ENCODE data around the gene SPATA21.

SPATA21 gene

DNA sequence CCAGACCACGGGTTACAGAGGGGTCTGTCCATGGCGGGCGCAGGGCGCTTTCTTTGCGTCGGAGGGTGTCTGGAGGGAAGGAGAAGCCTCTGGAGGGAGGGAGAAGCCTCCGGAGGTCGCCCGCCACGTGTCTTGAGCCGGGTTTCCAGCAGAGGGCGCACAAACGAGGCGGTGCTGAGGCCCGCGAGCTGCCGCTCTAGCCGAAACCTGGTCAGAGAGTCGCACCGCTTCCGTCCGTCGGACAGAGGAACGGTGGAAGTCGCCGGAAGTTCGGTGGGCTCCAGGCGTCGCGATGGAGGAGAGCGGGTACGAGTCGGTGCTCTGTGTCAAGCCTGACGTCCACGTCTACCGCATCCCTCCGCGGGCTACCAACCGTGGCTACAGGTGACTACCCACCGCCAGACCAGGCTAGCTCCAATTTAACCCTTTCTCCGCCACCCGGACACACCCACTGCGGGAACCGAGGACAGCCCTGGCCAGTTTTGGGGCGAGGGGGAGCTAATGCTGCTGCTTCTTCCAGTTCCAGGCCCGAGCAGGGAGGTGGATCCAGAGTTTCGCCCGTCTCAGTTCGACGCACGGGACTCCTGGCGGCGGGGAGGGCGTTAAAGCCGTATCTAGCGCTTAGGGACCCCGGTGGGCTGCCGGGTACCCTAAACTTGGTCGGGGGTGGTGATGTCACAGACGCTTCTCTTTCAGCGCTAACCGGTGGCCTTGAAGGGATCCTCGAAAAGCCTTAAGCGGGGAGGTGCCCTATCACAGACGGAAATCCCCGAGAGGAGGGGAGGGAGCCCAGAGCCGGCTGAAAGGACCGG is 3.5 kb upstream of the SPATA21 start, which contains the start of gene NECAP2:
NECAP2 (plus strand) TSS at position 255 of the 812 bp plus-strand sequence; CDS start at position 293, 38 bp downstream.
- peak within 1 kb of the TSS; percentile 85 for H3K4me3 ChIP-seq (ENCODE audit: low read depth, low read length)
- TF ChIP-seq CTCF (IDR thresholded peaks at IDR 0.05; ENCODE audit: borderline replicate concordance, insufficient read depth, low read depth, low read length), result peak; percentile 96

GRCh38 chr1:16440131-16440469 is 2.9 kb upstream of the SPATA21 start:
- TF ChIP-seq CTCF (IDR thresholded peaks at IDR 0.05; ENCODE audit: borderline replicate concordance, insufficient read depth, low read depth, low read length), result no peak
- H3K4me3 ChIP-seq (ENCODE audit: low read depth, low read length), result peak overlapping the region; percentile 14

DNA sequence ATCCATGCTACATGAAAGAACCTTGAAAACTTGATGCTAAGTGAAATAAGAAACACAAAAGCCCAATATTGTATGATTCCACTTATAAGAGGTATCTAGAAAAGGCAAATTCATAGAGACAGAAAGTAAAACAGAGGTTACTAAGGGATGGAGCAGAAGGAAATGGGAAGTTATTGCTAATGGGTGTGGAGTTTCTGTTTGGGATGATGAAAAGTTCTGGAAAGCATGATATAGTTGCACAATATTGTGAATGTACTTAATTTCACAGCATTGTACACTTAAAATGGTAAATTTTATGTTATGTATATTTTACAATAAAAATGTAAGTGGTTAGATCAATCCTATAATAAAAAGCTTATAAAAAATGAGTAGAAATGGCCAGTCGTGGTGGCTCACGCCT is 1.7 kb upstream of the SPATA21 start:
- no peak for TF ChIP-seq CTCF (IDR thresholded peaks at IDR 0.05; ENCODE audit: borderline replicate concordance, insufficient read depth, low read depth, low read length)
- H3K4me3 ChIP-seq (ENCODE audit: low read depth, low read length), result no peak overlapping the region

DNA sequence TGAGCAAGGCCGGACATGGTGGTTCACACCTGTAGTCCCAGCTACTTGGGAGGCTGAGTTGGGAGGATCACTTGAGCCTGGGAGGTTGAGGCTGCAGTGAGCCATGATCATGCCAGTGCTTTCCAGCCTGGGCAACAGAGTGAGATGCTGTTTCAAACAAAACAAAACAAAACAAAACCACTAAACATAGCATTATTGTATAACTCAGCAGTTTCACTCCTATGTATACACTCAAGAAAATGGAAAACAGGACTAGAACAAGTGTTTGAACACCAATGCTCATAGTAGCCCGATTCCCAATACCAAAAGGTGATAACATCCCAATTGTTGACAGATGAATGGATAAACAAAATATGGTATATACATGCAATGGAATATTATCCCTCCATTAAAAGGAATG is 1.3 kb upstream of the SPATA21 start:
- H3K4me3 ChIP-seq (ENCODE audit: low read depth, low read length), result no peak overlapping the region
- TF ChIP-seq CTCF (IDR thresholded peaks at IDR 0.05; ENCODE audit: borderline replicate concordance, insufficient read depth, low read depth, low read length), result no peak

DNA sequence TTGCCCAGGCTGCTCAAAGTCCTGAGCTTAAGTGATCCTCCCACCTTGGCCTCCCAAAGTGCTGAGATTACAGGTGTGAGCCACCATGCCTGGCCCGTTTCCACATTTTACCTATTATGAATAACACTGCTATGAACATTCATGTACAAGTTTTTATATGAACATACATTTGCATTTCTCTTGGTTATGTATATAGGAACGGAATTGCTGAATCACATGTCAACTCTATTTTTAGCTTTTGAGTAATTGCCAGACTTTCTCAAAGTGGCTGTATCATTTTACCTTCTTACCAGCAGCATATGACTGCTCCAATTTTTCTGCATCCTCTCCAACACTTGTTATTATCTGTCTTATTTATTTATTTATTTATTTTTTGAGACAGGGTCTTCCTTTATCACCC is 2.7 kb downstream of the SPATA21 start:
- no peak overlapping the region for H3K4me3 ChIP-seq (ENCODE audit: low read depth, low read length)
- TF ChIP-seq CTCF (IDR thresholded peaks at IDR 0.05; ENCODE audit: borderline replicate concordance, insufficient read depth, low read depth, low read length), result no peak

DNA sequence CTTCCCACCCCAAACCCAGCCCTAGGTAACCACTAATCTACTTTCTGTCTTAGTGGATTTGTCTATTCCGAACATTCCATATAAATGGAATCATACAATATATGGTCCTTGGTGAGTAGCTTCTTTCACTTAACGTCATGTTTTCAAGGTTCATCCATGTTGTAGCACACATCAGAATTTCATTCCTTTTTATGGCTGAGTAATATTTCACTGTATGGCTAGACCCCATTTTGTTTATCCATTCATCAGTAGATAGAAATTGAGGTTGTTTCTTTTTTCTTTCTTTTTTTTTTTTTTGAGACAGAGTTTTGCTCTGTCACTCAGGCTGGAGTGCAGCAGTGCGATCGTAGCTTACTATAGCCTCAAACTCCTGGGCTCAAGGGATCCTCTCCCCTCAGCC is 3.2 kb downstream of the SPATA21 start:
- no peak overlapping the region for H3K4me3 ChIP-seq (ENCODE audit: low read depth, low read length)
- TF ChIP-seq CTCF (IDR thresholded peaks at IDR 0.05; ENCODE audit: borderline replicate concordance, insufficient read depth, low read depth, low read length), result no peak

- no peak overlapping the region for H3K4me3 ChIP-seq (ENCODE audit: low read depth, low read length)
- TF ChIP-seq CTCF (IDR thresholded peaks at IDR 0.05; ENCODE audit: borderline replicate concordance, insufficient read depth, low read depth, low read length), result no peak
Observed at GRCh38 chr1:16433030-16433429, 4.2 kb downstream of the SPATA21 start.

Measured in GM12875 (cell line).